Measurements from ENCODE around the gene NINJ2. TPM values are rescaled to one million over a fixed set of nuclear protein-coding genes. Genes with fewer than 3 reads are reported as not detected.

NINJ2 gene
- total RNA-seq, 1 donor from 2014 or later: 0.76 TPM

GRCh38 chr12:664779-665092, 1.5 kb upstream of the NINJ2 start:
- Mint-ChIP-seq H3K9me3 (ENCODE audit: unreplicated experiment) (peaks cover 6% of the 10 kb centered on the region), H3K4me1 (ENCODE audit: low read depth, unreplicated experiment) (no peaks in the 10 kb centered on the region), H3K27me3 (ENCODE audit: unreplicated experiment) (peaks cover 2% of the 10 kb centered on the region), H3K36me3 (ENCODE audit: unreplicated experiment) (no peaks in the 10 kb centered on the region), H3K27ac (ENCODE audit: unreplicated experiment) (no peak overlapping the region), H3K4me3 (ENCODE audit: unreplicated experiment) (no peak overlapping the region)
- TF ChIP-seq, protein P1, sequence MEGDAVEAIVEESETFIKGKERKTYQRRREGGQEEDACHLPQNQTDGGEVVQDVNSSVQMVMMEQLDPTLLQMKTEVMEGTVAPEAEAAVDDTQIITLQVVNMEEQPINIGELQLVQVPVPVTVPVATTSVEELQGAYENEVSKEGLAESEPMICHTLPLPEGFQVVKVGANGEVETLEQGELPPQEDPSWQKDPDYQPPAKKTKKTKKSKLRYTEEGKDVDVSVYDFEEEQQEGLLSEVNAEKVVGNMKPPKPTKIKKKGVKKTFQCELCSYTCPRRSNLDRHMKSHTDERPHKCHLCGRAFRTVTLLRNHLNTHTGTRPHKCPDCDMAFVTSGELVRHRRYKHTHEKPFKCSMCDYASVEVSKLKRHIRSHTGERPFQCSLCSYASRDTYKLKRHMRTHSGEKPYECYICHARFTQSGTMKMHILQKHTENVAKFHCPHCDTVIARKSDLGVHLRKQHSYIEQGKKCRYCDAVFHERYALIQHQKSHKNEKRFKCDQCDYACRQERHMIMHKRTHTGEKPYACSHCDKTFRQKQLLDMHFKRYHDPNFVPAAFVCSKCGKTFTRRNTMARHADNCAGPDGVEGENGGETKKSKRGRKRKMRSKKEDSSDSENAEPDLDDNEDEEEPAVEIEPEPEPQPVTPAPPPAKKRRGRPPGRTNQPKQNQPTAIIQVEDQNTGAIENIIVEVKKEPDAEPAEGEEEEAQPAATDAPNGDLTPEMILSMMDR (IDR thresholded peaks at IDR 0.05; ENCODE audit: partially characterized antibody, unreplicated experiment): no peak
- no peak for DNase-seq

DNA sequence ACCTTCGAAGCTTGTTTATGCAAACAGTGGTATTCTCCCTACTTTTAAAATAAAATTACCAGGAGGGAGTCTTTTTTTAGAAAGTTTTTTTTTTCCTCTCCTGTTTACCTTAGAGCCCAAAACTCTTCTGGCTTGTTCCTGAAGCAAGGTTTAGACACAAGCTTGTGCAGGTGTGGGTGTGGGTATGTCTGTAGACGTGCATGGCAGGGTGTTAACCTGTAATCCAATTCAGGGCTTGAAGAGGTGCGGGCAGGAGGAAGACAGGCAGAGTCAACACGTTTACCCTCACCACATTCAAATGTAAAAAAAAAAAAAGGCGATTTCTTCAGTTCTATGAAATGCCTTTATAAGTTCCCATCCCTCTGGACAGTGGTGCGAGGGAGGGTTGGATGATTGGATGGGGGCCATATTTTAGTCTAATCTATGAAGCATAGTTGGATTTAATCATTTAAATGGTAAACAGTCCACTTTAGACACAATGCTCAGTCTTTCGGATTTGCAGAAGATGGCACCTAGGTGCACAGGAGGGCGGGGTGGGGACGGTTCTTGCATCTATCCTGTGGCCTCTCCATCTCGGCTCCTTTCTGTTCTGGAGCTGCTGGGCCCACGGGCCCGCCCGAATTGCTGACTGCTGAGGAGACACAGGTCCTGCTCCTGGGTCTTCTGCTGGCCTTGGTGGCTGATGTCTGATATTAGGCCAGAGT, 982 bp upstream of the NINJ2 start:
- Mint-ChIP-seq H3K4me1 (ENCODE audit: low read depth, unreplicated experiment) (no peaks in the 10 kb centered on the region), H3K9me3 (ENCODE audit: unreplicated experiment) (peaks cover 6% of the 10 kb centered on the region), H3K27ac (ENCODE audit: unreplicated experiment) (no peak overlapping the region)

DNA sequence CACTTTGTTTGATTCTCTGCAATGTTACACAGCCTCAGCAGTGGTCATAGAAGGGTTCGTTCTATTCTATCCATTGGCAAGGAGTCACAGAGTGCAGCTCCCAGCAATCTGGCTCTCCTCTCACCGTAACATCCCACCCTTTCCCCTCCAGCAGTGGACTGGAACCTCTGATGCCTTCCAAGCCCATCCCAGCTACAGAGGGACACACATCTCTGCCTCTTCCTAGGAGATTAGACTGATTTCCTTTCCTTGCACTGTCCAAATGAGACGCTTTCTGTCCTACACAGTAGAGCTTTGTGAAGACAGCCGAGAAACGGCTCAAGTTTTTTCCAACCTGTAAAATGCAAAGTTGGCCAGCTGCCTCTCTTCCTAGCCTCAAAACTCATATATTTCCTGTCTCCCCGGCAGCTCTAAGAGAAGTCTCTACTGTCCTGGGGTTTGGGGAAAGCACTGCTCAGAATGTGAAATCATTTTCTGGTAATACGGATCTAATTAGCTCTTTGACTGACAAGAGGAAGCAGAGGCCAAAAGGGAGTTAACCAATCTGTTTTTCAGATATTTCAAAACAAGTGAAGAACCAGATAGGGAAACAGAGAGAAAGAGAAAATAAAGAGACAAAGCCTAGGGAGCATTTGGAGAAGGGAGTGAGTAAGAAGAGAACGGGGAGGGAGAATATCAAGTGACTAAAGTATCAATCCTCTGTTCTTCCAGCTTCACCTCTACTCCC, 516 bp downstream of the NINJ2 start:
- no peak overlapping the region for H3K4me3 Mint-ChIP-seq (ENCODE audit: unreplicated experiment)
- peaks cover 2% of the 10 kb centered on the region for H3K27me3 Mint-ChIP-seq (ENCODE audit: unreplicated experiment)
- no peaks in the 10 kb centered on the region for H3K36me3 Mint-ChIP-seq (ENCODE audit: unreplicated experiment)
- H3K27ac Mint-ChIP-seq (ENCODE audit: unreplicated experiment): no peak overlapping the region
- DNase-seq: no peak
- H3K9me3 Mint-ChIP-seq (ENCODE audit: unreplicated experiment): peaks cover 6% of the 10 kb centered on the region
- H3K4me1 Mint-ChIP-seq (ENCODE audit: low read depth, unreplicated experiment): no peaks in the 10 kb centered on the region
- TF ChIP-seq, protein P1 (IDR thresholded peaks at IDR 0.05; ENCODE audit: partially characterized antibody, unreplicated experiment): no peak

More for the DNA sequence above, 982 bp upstream of the NINJ2 start:
- no peak for DNase-seq
- H3K4me3 Mint-ChIP-seq (ENCODE audit: unreplicated experiment): no peak overlapping the region
- H3K27me3 Mint-ChIP-seq (ENCODE audit: unreplicated experiment): peaks cover 2% of the 10 kb centered on the region
- TF ChIP-seq, protein P1 (IDR thresholded peaks at IDR 0.05; ENCODE audit: partially characterized antibody, unreplicated experiment): no peak
- H3K36me3 Mint-ChIP-seq (ENCODE audit: unreplicated experiment): no peaks in the 10 kb centered on the region

DNA sequence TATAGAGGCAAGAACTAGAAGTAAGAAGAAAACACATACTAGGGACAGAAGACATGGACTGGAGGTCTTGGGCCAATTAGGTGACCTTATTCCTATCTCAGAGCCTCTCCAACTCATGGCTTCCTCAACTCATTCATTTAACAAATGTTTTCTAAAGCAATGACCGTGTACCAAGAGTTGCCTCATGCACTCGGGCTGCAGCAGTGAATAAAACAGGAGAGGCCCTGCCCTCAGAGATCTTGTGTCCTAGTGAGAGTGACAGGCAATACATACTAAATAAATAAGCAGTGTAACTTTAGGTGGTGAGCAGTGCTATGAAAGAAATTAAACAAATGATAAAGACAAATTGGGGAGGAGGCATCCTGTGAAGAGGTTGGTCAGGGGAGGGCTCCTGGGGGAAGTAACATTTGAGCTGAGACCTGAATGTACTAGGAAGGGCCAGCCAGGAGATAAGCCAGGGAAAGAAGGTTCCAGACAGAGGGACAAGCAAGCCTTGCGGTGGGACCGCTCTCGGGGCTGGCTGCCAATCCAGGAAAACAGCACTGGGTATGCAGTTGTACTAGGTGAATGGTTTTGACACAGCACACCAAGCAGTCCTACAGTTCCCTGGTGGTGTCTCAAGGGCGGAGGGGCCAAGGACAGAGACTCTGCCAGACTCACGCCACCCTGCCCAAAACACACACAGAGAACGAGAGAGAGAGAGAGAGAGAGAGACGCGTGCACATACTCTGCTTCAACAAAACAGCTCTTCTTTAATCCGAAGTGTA, 1.3 kb downstream of the NINJ2 start:
- TF ChIP-seq, protein P1 (IDR thresholded peaks at IDR 0.05; ENCODE audit: partially characterized antibody, unreplicated experiment): no peak
- Mint-ChIP-seq H3K9me3 (ENCODE audit: unreplicated experiment) (peaks cover 6% of the 10 kb centered on the region), H3K27ac (ENCODE audit: unreplicated experiment) (no peak overlapping the region), H3K36me3 (ENCODE audit: unreplicated experiment) (no peaks in the 10 kb centered on the region), H3K4me1 (ENCODE audit: low read depth, unreplicated experiment) (no peaks in the 10 kb centered on the region), H3K4me3 (ENCODE audit: unreplicated experiment) (no peak overlapping the region), H3K27me3 (ENCODE audit: unreplicated experiment) (peaks cover 2% of the 10 kb centered on the region)
- no peak for DNase-seq
